HepG2 (cell line): Measurements from ENCODE around the gene TRAK1. TPM values are rescaled to one million over a fixed set of nuclear protein-coding genes. Genes with fewer than 3 reads are reported as not detected.
A peak's percentile ranks its signal among the peaks of the same experiment; 100 is the strongest.

ENCODE experiments used
- ARID5B ChIP-seq: IDR thresholded peaks from 2 replicates; pipeline ENCODE4 v1.4.0; 2020; ENCODE audit warnings: mild to moderate bottlenecking, missing genetic modification reagents
- ASH2L ChIP-seq: fragments of 300-600, 200-600 bp; sonication (generic); IDR thresholded peaks from 2 replicates; pipeline ENCODE4 v1.7.0; 2017; ENCODE audit warnings: low read depth, mild to moderate bottlenecking, moderate library complexity, mixed read lengths, low read length; ENCODE audit not compliant: insufficient read length
- CREB3 ChIP-seq: sonication (generic); formaldehyde crosslinking; IDR thresholded peaks from 2 replicates; pipeline ENCODE4 v1.5.0; 2020; ENCODE audit warnings: missing genetic modification reagents
- FOXA3 ChIP-seq: IDR thresholded peaks from 2 replicates; pipeline ENCODE4 v1.6.1; 2016; ENCODE audit warnings: missing genetic modification reagents, missing compliant biosample characterization
- HNF4G ChIP-seq, 2 experiments: sonication (generic) in 1 of 2; formaldehyde crosslinking in 1 of 2; IDR thresholded peaks; 2 replicates each; pipeline versions ENCODE4 v1.4.0 to v1.6.1; 2011 to 2020; ENCODE audit warnings: borderline replicate concordance in 2 of 2, low read depth in 2 of 2, mild to moderate bottlenecking in 2 of 2, low read length in 1 of 2, missing genetic modification reagents in 1 of 2, moderate library complexity in 1 of 2
- IKZF1 ChIP-seq: fragments of 450-650 bp; IDR thresholded peaks from 2 replicates; pipeline ENCODE4 v1.7.1; 2016
- MED1 ChIP-seq: sonication (generic); formaldehyde crosslinking; IDR thresholded peaks from 2 replicates; pipeline ENCODE4 v1.4.0; 2020; ENCODE audit warnings: missing genetic modification reagents
- NCOR1 ChIP-seq: fragments of 200-600 bp; sonication (generic); IDR thresholded peaks from 2 replicates; pipeline ENCODE4 v1.7.0; 2017; ENCODE audit warnings: antibody characterized with exemption, low read length, borderline replicate concordance
- PCBP2 ChIP-seq: fragments of 200-400 bp; formaldehyde crosslinking; optimal IDR thresholded peaks from 2 replicates; pipeline ENCODE3; 2018; ENCODE audit warnings: low read length, low read depth; ENCODE audit not compliant: poor library complexity, severe bottlenecking
- SALL2 ChIP-seq: sonication (generic); formaldehyde crosslinking; IDR thresholded peaks from 2 replicates; pipeline ENCODE4 v1.8.1; 2023; ENCODE audit warnings: mild to moderate bottlenecking, missing genetic modification reagents, inconsistent platforms
- SIX1 ChIP-seq: sonication (generic); formaldehyde crosslinking; IDR thresholded peaks from 2 replicates; pipeline ENCODE4 v1.4.0; 2020; ENCODE audit warnings: missing genetic modification reagents, borderline replicate concordance
- SRSF9 ChIP-seq: fragments of 200-400 bp; formaldehyde crosslinking; IDR thresholded peaks from 2 replicates; pipeline ENCODE4 v1.6.1; 2018; ENCODE audit warnings: borderline replicate concordance, mild to moderate bottlenecking, low read depth, low read length; ENCODE audit not compliant: insufficient read depth, poor library complexity, severe bottlenecking
- TBL1XR1 ChIP-seq: fragments of 150-350 bp; IDR thresholded peaks from 2 replicates; pipeline ENCODE4 v1.6.1; 2014; ENCODE audit warnings: borderline replicate concordance, low read length; ENCODE audit not compliant: partially characterized antibody
- TBX2 ChIP-seq: sonication (generic); formaldehyde crosslinking; IDR thresholded peaks from 2 replicates; pipeline ENCODE4 v1.5.0; 2020; ENCODE audit warnings: missing genetic modification reagents, mild to moderate bottlenecking, borderline replicate concordance
- ZBTB1 ChIP-seq: sonication (generic); formaldehyde crosslinking; IDR thresholded peaks from 2 replicates; pipeline ENCODE4 v1.4.0; 2020; ENCODE audit warnings: missing genetic modification reagents, borderline replicate concordance
- ZNF143 ChIP-seq: sonication (generic); formaldehyde crosslinking; IDR thresholded peaks from 2 replicates; pipeline ENCODE4 v1.4.0; 2020; ENCODE audit warnings: missing genetic modification reagents
- ZNF235 ChIP-seq: sonication (generic); formaldehyde crosslinking; IDR thresholded peaks from 2 replicates; pipeline ENCODE4 v1.8.1; 2023; ENCODE audit warnings: mild to moderate bottlenecking, missing genetic modification reagents, borderline replicate concordance
- ZNF619 ChIP-seq: sonication (generic); formaldehyde crosslinking; IDR thresholded peaks from 2 replicates; pipeline ENCODE4 v1.4.0; 2020; ENCODE audit warnings: mild to moderate bottlenecking, missing genetic modification reagents
- ZNF850 ChIP-seq: sonication (generic); formaldehyde crosslinking; conservative IDR thresholded peaks from 2 replicates; pipeline ENCODE4 v1.9.0; 2021; ENCODE audit warnings: mild to moderate bottlenecking, missing genetic modification reagents
- polyA plus RNA-seq, 8 experiments: library from polyadenylated mRNA; depleted of rRNA in 3 of 8; stranded (reverse) in 7 of 8; unstranded in 1 of 8; fragments of >200 nt; fragmentation: Illumina TruSeq in 4 of 8; extraction: Trizol in 4 of 8; gene quantifications; 2 replicates each; pipeline versions ENCODE4 v1.2.1 to v1.2.3, GENCODE V29; 2011 to 2016; ENCODE audit warnings: low read depth in 4 of 8, missing spikeins in 1 of 8, mixed read lengths in 1 of 8; ENCODE audit not compliant: insufficient read depth in 1 of 8
- total RNA-seq, 5 experiments: library from RNA; depleted of rRNA; stranded (reverse); fragments of >200 nt; fragmentation: Illumina TruSeq; extraction: Trizol; gene quantifications; 2 replicates each; pipeline ENCODE4 v1.2.3, GENCODE V29; 2016; ENCODE audit warnings: low read depth in 1 of 5
- TF ChIP-seq, protein P1 (sequence below), 2 experiments: IDR thresholded peaks; 2 replicates each; pipeline ENCODE4 v1.6.1; 2011 to 2012; ENCODE audit warnings: low read length in 2 of 2, borderline replicate concordance in 1 of 2, low read depth in 1 of 2, mild to moderate bottlenecking in 1 of 2, moderate library complexity in 1 of 2

The TRAK1 gene
- total and polyA plus RNA-seq, 2 of the 13 experiments (the other 11 are each of a cell fraction or from before 2014, with no cell fraction given): 20.5 to 46.6 TPM

DNA sequence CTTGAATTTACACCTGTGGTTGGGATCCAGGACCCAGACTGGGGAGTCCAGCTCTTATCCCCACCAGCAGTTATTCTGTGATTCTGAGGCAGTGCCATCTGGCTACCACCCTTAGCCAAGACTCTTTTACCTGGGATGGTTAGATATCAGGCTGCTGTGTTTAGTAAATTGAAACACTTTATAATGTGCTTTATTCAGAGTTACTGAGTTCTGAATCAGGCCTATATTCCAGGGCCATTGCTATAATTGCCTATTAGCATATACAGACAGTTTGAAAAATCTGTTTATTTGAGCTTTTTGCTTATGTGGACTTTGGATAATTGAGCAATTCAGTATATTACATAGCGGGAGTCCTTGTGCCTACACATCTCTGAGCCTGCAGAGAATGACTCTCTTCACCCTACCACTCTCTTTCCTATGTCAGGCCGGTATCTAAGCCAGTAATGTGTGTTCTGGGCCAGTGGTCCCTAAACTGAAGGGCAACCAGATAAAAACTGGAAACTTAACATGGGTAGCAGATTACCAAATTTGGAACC is 45.4 kb upstream of the TRAK1 start (continued):
- TF ChIP-seq, protein P1, sequence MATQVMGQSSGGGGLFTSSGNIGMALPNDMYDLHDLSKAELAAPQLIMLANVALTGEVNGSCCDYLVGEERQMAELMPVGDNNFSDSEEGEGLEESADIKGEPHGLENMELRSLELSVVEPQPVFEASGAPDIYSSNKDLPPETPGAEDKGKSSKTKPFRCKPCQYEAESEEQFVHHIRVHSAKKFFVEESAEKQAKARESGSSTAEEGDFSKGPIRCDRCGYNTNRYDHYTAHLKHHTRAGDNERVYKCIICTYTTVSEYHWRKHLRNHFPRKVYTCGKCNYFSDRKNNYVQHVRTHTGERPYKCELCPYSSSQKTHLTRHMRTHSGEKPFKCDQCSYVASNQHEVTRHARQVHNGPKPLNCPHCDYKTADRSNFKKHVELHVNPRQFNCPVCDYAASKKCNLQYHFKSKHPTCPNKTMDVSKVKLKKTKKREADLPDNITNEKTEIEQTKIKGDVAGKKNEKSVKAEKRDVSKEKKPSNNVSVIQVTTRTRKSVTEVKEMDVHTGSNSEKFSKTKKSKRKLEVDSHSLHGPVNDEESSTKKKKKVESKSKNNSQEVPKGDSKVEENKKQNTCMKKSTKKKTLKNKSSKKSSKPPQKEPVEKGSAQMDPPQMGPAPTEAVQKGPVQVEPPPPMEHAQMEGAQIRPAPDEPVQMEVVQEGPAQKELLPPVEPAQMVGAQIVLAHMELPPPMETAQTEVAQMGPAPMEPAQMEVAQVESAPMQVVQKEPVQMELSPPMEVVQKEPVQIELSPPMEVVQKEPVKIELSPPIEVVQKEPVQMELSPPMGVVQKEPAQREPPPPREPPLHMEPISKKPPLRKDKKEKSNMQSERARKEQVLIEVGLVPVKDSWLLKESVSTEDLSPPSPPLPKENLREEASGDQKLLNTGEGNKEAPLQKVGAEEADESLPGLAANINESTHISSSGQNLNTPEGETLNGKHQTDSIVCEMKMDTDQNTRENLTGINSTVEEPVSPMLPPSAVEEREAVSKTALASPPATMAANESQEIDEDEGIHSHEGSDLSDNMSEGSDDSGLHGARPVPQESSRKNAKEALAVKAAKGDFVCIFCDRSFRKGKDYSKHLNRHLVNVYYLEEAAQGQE (IDR thresholded peaks at IDR 0.05; ENCODE audit: borderline replicate concordance in 1 of 2, low read depth in 1 of 2, low read length in 2 of 2): no peak
- TF ChIP-seq CREB3 (CRISPR knock-in tag) (no peak), TBX2 (CRISPR knock-in tag) (no peak), HNF4G (IDR thresholded peaks at IDR 0.05; ENCODE audit: borderline replicate concordance, low read depth, low read length) (peak; percentile 57; the same call in 1 of the 2 replicates), HNF4G (CRISPR knock-in tag; IDR thresholded peaks at IDR 0.05; ENCODE audit: borderline replicate concordance, low read depth) (no peak), IKZF1 (no peak), SIX1 (CRISPR knock-in tag) (no peak), NCOR1 (peak; percentile 78; the same call in 1 of the 2 replicates), ZNF619 (CRISPR knock-in tag) (no peak), ZNF143 (no peak), TBL1XR1 (peak; percentile 43), SALL2 (no peak), ARID5B (CRISPR knock-in tag) (peak; percentile 52; the same call in 1 of the 2 replicates), ZNF235 (CRISPR knock-in tag) (no peak), FOXA3 (CRISPR knock-in tag) (no peak), MED1 (CRISPR knock-in tag) (peak; percentile 47; the same call in 1 of the 2 replicates), ASH2L (no peak), PCBP2 (no peak), SRSF9 (no peak), ZNF850 (no peak), ZBTB1 (no peak)
